GM06990 (cell line): Measurements from ENCODE around the gene NKD1.

Experiments
- DNase-seq: peaks from one replicate; pipeline ENCODE4 v3.0.0-alpha.2; 2011; ENCODE audit not compliant: insufficient read length; ENCODE audit errors: extremely low read depth
- H3K27me3 ChIP-seq: replicated peaks from 2 replicates; pipeline ENCODE4 v1.6.0; 2011; ENCODE audit warnings: low read length; ENCODE audit not compliant: control insufficient read depth, insufficient read depth
- H3K36me3 ChIP-seq: 2 replicates; pipeline ENCODE4 v1.5.1; 2011; ENCODE audit warnings: low read length; ENCODE audit not compliant: control insufficient read depth, insufficient read depth
- H3K4me3 ChIP-seq: replicated peaks from 2 replicates; pipeline ENCODE4 v1.5.1; 2011; ENCODE audit warnings: low read depth, mild to moderate bottlenecking, control low read depth, low read length
- CTCF ChIP-seq: IDR thresholded peaks from 2 replicates; pipeline ENCODE4 v1.5.1; 2011; ENCODE audit warnings: low read length, control low read depth, mild to moderate bottlenecking, inconsistent platforms; ENCODE audit not compliant: insufficient read depth, poor library complexity, severe bottlenecking

Gene NKD1

DNA sequence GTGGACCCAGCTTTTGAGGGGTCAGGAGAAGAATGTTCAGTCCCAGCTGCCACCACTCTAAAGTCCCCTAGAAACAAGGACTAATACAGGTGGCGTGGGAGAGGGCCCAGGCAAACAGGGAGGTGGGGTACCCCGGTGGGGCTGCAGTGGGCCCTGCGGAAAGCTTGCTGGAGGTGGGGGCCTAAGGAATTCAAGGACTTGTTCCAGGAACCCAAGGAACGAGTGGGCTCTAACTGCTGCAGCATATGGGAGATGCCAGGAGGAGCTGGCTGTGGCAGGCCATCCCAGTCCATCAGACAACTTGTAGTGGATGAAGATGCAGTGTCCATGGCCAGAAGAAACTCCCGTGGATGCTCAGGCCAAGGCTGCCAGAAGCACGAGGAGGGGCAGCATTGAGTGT, 122.3 kb downstream of the NKD1 start:
- no peak for DNase-seq
- no peak overlapping the region for H3K4me3 ChIP-seq
- H3K27me3 ChIP-seq: no peaks in the 10 kb centered on the region
- peaks cover 24% of the 10 kb centered on the region for H3K36me3 ChIP-seq
- TF ChIP-seq CTCF: no peak

GRCh38 chr16:50671644-50672260, 123.6 kb downstream of the NKD1 start:
- H3K36me3 ChIP-seq: peaks cover 32% of the 10 kb centered on the region
- H3K27me3 ChIP-seq: no peaks in the 10 kb centered on the region
- no peak for DNase-seq
- TF ChIP-seq CTCF: peak; percentile 63
- no peak overlapping the region for H3K4me3 ChIP-seq

DNA sequence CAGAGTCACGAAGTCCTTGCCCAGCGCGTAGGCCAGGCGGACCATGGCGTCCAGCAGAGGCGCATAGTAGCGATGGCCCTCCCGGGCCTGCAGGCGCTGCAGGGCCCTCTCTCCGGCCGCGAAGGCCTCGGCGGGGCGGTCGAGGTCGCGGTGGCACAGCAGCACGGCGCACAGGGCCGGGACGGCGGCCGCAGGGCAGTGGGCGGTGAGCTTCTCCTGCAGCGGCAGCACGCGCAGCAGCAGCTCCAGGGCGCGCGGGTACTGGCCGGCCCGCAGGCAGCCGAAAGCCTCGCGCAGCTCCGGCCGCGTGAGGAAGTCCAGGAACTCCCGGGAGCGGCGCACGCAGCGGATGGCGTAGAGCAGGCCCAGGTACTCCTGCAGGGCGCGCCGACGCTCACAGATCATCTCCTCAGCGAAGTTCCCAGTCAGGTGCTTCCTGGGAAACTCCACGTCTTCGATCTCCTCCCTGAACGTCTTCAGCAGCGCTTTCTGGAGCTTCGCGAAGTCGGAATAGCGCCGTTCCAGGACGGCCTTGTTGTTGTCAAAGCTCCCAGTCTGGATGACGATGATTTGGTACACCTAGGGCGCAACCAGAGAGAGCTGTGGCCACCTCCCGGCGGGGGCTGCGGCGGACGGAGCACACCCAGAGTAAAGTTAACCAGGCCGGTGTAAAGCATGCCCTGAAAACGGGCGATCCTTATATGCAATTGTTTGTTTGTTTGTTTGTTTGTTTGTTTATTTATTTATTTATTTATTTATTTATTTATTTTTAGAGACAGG, 125.5 kb downstream of the NKD1 start:
- TF ChIP-seq CTCF: no peak
- no peak for DNase-seq
- Histone ChIP-seq H3K36me3 (peaks cover 35% of the 10 kb centered on the region), H3K4me3 (no peak overlapping the region), H3K27me3 (no peaks in the 10 kb centered on the region)

DNA sequence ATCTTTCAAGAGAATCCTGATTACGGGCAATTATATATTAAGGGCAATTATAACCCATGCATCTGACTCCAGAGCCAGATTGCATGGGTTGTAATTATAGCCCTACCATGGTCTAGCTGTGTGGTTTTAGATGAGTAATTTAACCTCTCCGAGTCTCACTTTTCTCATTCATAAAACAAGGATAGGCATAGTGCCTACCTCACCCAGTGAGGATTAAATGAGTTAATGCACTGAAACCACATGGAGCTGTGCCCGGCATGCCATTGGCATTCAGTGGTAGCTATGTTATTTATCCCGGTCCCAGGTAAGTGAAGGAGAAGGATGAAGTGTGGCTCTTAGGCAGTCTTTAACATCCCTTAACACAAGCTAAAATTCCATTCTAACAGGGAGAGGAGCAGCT, 126.6 kb downstream of the NKD1 start:
- no peak for TF ChIP-seq CTCF
- Histone ChIP-seq H3K36me3 (peaks cover 34% of the 10 kb centered on the region), H3K27me3 (no peaks in the 10 kb centered on the region), H3K4me3 (no peak overlapping the region)
- no peak for DNase-seq

DNA sequence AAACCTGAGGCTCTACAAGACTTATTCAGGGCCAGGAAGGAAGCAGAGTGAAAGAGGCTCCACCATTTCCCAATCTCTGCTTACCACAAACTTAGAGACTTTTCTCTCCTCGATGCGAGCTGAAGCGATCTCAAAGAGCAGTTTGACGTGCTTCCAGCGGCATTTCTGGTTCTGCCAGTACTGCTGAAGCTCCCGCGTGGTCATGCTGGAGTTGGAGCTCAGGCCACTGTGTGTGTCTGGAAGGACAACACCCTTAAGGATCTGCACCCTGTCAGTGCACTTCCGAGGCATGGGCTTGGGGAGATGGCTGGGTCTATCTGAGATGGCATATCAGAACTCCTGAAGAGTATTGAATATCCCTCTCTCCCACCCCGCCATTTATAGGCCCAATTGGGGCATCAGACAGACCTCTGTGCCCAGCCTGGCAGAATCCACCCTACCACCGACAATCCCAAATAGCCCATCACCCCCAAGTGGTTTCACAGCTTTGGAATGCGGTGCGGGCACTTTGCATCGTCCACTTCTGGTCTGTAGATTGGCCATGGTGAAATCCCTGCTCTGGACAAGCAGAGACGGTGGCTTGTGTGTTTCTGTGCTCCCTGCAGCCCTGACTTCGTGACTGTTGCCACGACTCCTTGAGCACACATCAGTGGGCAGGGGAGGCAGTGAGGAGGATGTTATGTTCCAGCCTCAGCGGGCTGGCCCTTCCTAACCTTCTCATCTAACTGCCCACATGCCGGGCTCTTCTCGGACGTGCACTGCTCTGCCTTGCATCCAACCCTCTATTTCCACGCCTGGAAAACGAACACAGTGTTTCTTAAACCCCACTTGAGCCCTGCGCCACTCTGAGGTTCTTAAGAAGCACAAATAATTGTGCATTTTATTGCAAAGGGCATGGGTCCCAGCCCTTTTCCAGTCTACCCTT, 127.8 kb downstream of the NKD1 start:
- Histone ChIP-seq H3K4me3 (no peak overlapping the region), H3K36me3 (peaks cover 34% of the 10 kb centered on the region), H3K27me3 (no peaks in the 10 kb centered on the region)
- TF ChIP-seq CTCF: no peak
- no peak for DNase-seq
